GM12874 (cell line): ENCODE results near the gene MYO3B.

Experiments used
- CTCF ChIP-seq: IDR thresholded peaks from 2 replicates; pipeline ENCODE4 v1.5.1; 2011; ENCODE audit warnings: low read depth, mild to moderate bottlenecking, control low read depth, low read length, moderate library complexity; ENCODE audit not compliant: insufficient read depth

MYO3B gene

DNA sequence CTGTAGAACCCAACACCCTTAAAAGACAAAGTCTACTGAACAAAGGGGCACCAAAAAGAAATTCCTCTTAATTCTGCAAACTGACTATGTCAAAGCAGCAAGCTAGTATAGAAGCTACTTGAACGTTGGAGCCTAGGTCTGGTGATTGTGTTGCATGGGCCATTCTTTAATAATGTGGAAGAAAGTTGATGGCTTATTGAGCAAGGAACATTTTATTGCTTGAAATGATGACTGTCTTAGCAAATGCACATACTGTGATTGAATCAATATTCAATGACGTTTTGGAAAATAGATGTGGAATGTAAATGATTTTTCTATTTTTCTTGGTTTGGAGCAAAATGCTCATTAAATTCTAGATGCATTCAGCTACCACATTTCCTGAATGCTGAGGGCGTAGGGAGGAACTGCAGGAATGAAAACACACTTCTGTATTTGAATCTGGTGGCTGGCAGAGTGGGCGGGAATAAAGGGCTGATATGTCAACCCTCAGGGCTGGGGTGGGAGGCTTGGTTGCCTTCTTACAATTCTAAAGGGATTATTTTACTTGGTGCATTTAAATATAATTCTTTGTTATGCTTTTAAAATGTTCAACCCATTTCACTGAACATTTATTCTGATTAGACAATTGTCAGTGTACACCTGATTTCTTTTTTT, 26.5 kb downstream of the MYO3B start:
- no peak for TF ChIP-seq CTCF

DNA sequence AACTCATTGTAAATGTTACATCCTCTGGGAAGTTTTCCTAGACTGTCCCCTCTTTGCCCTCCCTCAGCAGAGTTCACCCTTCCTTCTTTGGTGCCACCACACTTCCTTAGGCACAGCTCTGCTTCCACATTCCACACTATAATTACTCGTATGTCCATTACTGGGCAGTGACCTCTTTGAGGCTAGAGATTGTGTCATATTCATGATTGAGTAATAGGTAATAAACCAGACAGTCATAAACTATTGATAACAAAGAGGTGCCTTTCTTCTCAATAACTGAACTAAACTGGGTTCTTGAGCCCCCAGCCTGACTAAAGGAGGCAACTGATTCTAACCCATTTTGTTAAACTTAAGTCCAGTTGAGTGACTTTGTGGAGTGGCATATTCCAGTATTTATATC, 28.3 kb downstream of the MYO3B start:
- no peak for TF ChIP-seq CTCF

DNA sequence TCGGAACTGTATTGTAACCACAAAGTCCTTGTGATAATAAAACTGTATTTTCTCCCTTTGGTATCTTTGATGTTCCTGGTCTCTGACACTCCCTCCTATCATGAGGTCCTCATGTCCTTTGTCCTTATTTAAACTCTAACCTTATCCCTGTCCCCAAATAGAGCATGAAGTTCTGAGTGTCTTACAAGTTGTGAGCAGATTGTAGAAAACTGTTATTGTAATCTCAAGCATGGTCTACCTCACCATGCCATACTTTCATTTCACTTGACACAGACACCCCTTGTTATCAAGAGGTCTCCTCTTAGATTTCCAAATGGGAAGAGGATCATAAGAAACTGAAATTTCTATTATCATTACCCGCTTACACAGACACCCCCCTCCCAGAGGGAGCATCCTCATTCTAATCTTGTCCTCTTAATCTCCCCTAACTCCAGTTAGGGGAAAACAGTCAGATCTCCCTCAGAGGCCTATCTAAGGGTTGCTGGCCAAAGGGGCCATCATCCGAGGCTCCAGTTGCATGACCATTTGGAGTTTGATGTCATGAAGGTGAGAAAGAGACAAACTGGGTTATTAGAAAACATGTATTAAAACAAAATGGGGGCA, 29.0 kb downstream of the MYO3B start:
- no peak for TF ChIP-seq CTCF

GRCh38 chr2:170207901-170208300, 30.0 kb downstream of the MYO3B start:
- no peak for TF ChIP-seq CTCF

- TF ChIP-seq CTCF: no peak
Measured at GRCh38 chr2:170208967-170209366, 31.0 kb downstream of the MYO3B start.

DNA sequence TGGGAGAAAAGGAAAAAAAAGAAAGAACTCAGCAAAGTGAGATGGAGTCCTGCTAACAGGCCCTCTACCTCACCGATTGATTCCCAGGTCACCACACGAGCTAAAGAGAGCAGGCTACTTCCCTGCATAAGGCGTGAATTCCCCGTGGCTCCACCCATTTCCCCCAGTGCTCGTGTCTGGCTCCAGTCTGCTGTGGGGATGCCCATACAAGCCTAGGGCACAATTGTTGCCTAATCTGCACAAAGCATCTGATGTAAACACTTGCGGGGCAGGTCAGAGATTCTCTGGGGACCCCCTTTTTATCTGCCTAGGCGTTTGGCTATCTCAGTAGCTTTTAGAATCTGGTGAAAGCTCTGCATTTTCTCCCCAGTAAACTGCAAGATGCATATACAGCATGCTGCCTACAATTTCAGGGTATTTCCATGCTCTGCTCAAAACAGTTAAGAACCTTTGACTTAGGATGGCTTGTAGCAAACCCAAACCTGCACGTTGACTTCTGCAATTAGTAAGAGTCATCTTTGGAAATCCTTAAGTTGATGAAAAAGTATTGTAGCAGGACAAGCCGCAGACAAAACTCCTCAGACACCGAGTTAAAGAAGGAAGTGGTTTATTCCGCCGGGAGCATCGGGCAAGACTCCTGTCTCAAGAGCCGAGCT, 34.8 kb downstream of the MYO3B start:
- TF ChIP-seq CTCF: no peak

GRCh38 chr2:170213651-170214050, 35.7 kb downstream of the MYO3B start:
- TF ChIP-seq CTCF: no peak
